Retina (tissue), 1 donor: ENCODE results near the gene RAB5A.
"Not testable (repeated sequence)": the region's sequence is repeated elsewhere in the genome, so short reads cannot be mapped to it uniquely, and the experiment has no call there.

Source experiments
- DNase-seq: peaks from one replicate; pipeline ENCODE4 v3.0.0-alpha.2; 2016

RAB5A gene

DNA sequence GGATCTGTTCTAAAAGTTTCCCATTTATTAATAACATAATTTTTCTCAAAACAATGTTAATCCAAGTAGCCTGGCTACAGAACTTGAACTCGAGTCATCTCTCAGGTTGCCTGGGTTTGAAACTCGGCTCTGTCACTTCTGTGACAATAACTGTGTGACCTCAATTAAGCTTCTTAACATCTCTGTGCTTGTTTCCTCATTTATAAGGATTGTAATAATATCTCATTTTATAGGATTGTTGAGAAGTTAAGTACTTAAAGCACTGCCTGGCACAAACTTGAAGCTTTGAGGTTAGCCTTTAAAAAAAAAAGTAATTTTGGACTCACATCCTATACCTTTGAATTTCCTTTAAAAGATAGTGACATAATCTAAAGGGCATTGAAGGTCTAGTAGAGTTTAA is 3.4 kb downstream of the RAB5A start:
- DNase-seq = no peak

DNA sequence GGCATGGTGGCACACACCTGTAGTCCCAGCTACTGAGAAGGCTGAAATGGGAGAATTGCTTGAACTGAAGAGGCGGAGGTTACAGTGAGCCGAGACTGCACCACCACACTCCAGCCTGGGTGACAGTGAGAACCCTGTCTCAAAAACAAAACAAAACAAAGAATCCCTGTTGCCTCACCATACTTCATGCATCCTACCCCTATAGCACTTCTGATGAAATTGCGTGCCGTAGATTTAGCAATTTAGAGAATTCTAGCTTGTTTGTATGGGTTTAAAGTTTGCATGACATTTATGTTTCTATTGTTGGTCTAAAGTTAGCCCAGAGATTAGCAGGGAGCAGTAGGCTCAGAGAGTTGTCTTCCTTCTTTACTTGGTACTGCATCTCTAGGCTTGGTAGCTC is 7.8 kb downstream of the RAB5A start:
- no peak for DNase-seq

DNA sequence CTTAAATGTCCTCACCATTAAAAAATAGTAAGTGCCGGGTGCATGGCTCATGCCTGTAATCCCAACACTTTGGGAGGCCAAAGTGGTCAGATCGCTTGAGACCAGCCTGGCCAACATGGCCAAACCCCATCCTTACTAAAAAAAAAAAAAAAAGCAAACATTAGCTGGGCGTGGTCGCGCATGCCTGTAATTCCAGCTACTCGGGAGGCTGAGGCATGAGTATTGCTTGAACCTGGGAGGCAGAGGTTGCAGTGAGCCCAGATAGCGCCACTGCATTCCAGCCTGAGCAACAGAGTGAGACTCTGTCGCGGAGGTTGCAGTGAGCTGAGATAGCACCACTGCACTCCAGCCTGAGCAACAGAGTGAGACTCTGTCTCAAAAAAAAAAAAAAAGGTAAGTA is 10.5 kb downstream of the RAB5A start:
- not testable (repeated sequence) for DNase-seq

DNA sequence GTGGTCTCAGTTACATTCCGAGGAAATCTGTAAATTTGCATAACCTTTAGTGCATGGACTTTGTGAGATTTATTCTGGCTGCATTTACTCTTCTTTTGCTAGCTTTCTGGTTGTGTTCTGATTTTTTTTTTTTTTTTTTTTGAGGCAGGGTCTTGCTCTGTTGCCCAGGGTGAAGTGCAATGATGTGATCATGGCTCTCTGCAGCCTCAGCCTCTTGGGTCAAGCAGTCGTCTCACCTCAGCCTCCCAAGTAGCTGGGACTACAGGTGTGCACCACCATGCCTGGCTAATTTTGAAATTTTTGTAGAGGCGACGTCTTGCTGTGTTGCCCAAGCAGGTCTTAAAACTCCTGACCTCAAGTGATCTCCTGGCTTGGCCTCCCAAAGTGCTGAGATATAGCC is 12.6 kb downstream of the RAB5A start:
- no peak for DNase-seq

DNA sequence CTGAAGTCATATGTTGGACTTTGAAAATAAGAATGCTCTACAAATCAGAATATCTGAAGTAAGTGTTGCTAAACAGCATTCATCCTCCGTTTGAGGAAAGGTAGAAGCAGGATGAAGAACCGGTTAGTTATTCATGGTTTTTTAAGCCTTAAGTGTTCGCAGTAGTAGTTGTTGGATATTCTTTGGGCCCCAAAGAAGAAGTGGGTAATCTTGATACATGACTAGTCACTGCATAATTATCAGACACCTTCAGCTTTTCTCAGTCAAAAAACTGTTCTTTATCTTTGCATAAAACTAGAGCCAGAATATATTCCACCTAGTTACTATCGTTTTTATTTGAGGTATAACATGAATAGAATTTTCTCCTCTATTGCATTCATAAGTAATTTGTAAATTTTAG is 13.8 kb downstream of the RAB5A start:
- no peak for DNase-seq

DNA sequence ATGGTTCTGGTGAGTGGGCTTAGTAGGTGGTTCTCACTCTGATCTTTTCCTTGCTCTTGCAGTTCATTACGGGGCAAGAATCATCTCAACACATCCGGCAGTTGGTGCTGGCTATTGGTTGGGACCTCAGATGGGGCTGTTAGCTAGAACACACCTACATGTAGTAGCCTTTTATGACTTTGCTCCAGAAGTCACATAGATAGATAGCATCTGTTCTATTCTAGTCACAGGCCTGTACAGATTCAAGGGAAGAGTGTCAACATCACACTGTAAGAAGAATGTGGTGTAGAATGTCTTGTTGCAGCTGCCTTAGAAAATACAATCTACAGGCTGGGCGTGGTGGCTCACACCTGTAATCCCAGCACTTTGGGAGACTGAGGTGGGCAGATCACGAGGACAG is 15.1 kb downstream of the RAB5A start:
- DNase-seq = no peak

DNA sequence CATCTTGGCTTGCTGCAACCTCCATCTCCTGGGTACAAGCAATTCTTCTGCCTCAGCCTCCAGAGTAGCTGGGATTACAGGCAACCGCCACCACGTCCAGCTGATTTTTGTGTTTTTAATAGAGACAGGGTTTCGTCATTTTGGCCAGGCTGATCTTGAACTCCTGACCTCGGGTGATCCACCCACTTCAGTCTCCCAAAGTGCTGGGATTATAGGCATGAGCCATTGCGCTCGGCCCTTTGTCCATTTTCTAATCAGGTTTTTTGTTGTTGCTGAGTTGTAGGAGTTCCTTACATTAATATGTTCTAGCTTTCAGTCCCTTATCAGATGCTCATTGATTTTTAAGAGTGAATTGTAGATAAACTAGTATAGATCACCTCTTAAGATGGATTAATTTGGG is 20.3 kb downstream of the RAB5A start:
- no peak for DNase-seq

DNA sequence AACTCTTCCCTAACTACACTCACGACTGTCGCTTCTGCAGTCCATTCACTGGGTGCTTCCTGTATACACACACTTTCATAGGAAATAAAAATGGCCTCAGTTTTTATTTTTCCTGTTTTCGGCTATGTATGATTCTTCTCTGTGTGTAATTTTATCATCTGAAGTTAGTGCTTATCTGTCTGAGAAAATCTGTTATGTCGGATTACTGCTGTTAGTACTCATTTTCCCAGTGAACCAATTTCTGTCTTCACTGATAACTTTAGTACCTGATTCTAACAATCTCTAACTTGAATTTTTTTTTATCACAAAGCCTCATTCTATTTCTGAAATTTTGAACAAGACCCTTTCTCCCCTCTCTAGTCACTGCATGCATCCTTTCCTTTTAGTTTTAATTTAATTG is 20.9 kb downstream of the RAB5A start:
- DNase-seq = no peak

DNA sequence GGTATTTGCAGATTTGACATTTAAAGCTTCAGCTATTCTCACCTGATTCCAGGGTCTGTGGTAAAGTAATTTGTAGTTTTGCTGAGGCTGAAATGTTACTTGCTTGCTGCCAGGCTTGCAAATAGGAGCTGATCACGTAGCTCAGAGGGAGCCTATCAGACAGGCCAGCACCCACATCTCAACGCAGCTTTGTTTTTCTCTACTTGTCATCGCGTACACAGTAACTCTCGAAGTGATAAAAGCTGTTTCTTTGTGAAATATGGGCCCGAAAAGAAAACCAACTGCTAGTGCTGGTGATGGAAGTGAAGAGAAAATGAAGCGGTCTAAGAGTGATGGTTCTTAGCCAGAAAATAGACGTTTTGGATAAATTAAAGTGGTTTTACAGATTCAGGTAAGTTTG is 23.4 kb downstream of the RAB5A start:
- no peak for DNase-seq

DNA sequence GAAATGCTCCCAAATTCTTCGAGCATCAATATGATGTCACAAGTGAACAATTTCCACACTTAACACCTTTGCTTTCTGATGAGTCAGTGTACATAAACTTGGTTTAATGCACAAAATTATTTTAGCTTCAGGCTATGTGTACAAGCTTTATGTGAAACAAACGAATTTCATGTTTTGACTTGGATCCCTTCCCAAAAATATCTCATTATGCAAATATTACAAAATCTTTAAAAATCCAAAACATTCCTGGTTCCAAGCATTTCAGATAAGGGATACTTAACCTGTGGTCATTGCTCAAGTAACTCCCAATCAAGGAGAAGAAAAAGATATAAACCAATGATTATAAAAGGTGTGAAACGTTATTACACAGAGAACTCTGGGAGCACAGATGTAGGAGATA is 25.2 kb downstream of the RAB5A start:
- DNase-seq = no peak

DNA sequence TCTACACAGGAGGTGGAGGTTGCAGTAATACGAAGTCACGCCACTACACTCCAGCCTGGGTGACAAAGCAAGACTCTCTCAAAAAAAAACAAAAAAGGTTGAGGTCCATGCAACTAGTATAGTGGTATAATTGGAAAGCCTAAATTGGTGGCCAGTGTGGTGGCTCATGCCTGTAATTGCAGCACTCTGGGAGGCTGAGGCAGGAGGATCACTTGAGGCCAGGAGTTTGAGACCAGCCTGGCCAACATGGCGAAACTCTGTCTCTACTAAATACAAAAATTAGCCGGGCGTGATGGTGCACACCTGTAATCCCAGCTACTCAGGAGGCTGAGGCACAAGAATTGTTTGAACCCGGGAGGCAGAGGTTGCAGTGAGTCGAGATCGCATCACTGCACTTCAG is 42.0 kb downstream of the RAB5A start:
- not testable (repeated sequence) for DNase-seq

DNA sequence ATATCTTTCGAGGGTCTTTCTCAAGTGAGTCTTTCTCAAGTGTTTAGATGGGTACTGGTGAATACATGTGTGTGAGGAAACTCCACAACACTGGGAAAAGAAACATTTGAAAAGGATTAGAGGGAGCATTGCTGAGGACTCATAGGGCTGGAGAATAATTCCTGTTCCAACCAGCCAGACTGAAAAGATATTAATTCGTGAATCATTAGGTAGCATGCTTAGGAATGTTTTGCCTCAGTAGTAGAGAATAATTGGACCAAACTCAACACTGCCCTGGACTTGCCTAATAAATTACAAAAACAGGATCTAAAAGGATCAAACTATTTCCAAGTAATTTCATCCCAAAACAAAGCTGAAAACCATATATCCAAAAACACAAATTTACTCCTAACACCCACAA is 47.9 kb downstream of the RAB5A start:
- no peak for DNase-seq

DNA sequence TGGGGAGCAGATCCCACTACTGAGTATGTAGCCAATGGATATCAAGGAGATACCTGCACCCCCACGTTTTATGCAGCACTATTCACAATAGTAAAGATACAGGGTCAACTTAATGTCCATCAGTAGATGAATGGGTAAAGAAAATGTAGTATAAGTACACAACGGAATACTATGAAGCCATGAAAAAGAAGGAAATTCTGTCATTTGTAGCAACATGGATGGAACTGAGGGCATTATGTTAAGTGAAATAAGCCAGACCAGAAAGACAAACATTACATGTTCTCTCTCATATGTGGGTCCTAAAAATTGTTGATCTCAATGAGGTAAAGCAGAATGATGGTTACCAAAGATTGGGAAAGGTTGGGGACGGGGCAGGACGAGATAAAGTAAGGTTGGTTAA is 50.6 kb downstream of the RAB5A start:
- no peak for DNase-seq

DNA sequence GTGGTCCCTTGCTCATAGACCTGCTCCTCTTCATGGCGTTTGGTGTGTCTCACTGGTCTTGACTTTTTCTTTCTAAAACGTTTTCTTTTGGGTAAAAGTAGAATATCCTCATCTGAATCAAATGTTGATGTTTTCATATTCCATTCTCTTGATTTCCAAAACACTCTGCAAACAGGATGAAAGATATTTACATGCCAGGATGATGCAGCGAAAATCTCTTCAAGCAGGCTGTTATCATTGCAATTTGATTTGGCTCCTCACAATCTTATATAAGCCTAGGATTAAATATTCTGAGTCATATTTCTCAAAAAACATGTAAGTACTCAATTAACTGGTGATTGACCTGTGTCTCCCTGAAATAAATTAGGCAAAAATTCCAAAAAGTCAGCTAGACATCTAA is 55.0 kb downstream of the RAB5A start:
- no peak for DNase-seq

DNA sequence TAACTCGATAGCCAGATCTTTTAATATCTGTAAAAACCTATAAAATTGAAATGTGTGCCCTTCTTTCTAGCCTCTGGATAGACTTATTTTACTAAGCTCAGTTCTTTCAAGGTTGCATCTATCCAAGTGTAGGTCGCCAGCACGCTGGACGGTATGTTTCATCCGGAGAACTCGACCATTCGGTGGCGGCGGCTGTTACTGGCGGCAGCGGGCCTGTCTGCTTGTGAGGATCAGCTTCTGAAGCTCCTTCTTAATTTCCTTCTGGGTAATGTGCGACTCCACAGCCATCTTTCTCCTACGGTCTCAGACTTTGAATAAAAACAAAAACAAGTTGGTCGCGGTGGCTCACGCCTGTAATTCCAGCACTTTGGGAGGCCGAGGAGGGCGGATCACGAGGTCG is 61.1 kb downstream of the RAB5A start:
- DNase-seq = no peak

DNA sequence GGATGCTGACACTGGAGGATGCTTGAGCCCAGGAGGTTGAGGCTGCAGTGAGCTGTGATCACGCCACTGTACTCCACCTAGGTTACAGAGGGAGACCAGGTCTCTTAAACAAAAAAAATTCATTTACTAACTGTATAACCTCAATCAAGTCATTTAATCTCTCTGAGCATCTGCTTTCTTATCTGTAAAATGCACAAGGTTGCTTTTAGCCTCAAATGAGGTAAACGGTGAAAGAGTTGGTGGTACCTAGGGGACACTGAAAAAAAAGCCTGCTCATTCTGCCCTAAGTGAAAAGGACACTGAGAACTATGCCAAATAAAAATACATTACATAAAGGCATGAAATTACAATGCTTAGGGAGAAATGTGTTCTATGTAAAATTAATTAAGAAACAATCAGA is 61.7 kb downstream of the RAB5A start:
- no peak for DNase-seq

DNA sequence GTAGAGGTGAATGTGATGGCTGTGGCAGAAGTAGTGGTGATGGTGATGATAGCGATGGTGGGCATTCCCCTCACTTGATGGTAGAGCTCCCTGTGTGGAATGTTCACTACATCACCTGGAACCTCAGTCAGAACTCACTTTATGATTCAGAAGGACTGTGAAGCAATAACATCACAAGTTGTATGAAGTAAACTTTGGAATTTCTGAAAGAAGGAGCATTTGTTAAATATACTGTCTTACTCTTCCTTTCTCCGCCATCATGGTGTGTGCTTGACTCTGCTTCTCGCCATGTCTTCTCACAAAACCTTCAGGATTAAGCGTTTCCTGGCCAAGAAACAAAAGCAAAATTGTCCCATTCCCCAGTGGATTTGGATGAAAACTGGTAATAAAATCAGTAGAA is 65.3 kb downstream of the RAB5A start, which contains the start of gene PP2D1:
Gene PP2D1, minus strand, starts transcription at position 101 of the 400 bp plus-strand sequence. CDS start 192 bp downstream, outside the sequence.
- no peak for DNase-seq

DNA sequence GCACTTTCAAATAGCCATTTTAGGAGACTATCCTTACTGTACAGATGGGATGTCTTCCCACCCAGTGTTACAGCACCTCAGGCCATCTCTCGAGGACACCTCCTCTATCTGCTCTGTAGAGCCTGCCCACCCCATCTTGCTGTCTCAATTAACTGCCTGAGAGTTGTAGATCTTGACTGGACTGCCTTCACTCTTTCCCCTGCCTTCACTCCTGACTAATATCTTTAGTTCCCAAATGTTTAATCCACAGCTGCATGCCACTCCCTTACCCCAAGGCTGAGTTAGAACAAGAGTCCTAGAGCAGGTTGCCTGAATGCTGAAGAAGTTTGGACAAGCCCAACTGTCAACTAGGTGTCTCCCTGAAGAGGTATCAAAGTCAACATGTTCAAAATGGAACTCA is 66.5 kb downstream of the RAB5A start:
- DNase-seq = no peak

DNA sequence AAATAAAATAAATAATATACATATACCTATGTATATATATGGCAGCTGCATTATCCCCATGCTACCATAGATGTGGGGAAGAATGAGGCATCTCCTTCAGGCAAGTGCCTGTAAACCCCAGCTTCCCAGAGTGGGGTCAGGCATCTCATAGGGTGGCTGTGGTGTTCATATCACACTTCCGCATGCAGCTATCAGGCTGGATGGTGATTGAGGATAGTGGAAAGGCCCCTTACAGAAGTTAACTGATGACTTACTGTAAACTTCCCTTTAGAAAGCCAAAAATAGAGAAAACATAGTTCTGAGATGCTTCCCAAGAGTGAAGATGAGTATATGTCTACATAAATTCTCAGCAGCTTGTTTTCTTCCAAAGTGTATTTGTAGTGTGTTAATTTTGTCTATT is 68.6 kb downstream of the RAB5A start:
- DNase-seq = no peak

DNA sequence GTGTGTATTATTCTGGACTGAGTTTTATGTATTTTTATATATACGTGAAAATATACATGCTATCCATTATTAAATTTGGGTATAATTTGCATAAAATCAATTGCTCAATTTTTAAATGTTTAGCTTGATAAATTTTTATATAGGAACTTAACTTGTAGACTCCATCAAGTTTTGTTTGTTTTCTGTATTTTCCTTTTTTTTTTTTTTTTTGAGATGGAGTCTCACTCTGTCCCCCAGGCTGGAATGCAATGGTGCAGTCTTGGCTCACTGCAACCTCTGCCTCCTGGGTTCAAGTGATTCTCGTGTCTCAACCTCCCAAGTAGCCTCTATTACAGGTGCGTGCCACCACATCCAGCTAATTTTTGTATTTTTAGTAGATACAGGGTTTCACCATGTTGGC is 69.2 kb downstream of the RAB5A start:
- not testable (repeated sequence) for DNase-seq

DNA sequence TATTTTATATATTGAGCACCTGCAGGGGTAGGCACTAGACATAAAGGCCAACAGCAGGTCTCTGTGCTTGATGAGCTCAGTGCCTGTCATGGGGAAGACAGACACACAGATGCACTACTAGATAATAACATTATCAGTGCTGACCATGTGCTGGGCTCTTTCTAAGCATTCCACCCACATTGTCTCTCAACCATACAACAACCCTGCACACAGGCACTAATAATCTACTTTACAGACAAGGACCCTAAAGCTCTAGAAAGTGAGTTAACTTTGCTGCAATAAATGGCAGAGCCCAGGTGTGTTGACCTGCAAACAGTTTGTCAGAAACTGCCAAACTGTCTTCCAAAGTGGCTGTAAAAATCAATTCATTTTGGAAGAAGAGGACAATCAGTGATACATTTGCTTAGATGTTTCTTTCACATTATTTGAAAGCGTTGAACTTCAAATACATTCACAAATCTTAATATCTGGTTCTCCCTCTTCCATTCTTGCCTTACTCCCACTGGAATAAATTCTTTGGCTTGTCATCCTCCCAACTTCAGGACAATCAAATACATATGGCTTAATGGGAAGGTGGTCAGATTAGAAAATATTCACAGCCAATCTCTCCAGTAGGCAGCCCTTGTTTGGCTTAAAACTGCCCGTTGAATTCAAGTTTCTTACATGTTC is 76.2 kb downstream of the RAB5A start:
- no peak for DNase-seq

DNA sequence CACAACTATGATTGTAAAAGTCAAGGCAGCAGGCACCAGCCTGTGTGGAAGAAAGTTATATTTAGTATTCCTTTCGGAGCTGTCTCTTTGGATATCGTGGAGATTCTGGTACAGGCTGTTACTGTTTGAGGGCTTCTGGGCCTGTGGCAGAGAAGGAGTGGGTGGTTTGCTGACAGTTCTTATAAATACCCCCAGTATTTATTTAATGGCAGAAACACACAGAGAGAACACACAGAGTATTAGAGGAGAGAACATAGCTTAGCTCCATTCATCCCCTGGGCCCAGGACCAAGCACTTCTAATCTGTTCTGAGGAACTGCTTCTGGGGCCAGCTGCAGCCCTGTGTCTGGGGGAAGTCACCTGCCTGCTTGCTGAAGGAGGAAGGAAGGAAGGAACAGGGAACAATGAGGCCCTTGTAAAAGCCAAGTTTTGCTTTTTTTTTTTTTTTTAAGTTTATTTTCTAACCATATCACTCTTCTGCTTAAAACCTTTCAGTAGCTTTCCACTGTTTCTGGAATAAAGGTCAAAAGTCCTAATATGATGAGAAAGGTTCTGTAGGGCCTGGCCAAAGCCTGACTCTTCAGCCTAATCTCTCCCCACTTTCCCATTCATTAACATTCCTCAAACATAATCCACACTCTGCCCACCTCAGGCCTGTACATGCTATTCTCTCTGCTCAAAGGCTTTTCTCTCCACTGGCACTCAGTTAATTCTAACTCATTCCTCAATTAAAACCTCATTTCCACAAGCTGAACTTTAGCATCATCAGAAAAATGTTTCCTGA is 76.9 kb downstream of the RAB5A start:
- no peak for DNase-seq

DNA sequence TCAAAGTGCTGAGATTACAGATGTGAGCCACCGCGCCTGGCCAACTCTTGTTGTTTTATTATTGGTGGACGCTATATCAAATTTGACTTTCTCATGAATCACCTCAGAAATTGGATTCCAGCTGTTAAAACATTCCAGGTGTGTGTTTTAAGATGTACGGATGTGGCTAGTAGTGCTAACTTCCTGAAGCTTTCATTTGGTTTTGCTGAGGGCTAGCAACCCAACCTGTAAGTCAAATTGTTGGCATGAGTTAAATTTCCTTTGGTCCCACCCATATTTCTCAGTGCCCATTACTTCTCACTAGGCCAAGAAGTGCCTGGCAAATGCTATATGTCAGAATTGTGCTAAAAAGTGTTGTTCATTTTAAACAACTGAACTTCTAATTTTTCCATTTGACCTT is 80.2 kb downstream of the RAB5A start:
- no peak for DNase-seq

DNA sequence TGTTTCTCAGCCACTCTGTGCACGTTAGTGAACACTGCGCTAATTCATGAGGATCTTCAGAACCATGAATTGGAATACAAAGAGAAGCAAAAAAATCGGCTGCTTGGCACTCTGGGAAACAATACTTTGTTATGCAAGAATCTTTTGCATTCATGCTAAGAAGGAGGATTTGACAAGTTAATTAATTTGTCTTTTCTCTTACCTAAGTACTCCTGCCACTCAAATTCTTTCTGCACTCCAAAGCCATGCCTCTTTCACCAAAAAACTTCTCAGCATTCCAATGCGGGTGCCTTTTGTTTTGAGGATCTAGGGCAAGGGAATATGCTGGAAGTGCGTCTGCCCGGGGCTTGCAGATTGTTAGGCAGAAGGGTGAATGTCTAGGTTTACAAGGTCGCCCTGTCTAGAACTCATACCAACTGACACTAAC is 82.0 kb downstream of the RAB5A start:
- peak; percentile 29 for DNase-seq

DNA sequence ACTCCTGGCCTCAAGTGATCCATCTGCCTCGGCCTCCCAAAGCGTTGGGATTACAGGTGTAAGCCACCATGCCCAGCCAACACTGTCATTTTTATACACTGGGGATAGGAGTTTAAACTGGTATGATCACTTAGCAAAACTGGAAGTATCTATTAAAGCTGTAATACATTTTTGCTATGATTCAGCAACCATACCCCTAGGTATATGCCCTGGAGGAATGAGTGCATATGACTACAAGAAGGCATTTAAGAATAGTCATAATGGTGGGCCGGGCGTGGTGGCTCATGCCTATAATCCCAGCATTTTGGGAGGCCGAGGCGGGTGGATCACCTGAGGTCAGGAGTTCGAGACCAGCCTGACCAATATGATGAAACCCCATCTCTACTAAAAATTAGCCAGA is 85.0 kb downstream of the RAB5A start:
- not testable (repeated sequence) for DNase-seq
